ENCODE measurements around the gene BHLHE40.
"Not testable (repeated sequence)": the region's sequence is repeated elsewhere in the genome, so short reads cannot be mapped to it uniquely, and the experiment has no call there.

Gene BHLHE40

DNA sequence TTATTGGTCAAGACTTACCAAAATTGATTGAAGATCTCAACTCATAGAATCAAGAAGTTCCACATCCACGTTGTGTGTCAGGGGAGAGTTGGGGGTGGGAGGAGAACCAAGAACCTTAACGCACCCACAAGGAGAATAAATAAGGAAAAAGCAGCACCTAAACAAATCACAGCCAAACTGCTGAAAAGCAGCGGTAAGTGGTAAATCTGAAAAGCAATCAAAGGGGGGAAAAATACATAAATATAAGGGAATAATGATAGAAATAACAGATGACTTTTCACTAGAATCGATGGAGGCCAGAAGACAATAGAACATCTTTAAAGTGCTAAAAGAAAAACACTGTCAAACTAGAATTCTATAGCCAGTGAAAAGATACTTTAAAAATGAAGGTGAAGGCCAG, 20.1 kb upstream of the BHLHE40 start:
- in situ Hi-C loops (cut with HindIII; ENCODE audit: low sequenced_read_pairs), result no loop called here

GRCh38 chr3:4961865-4962264, 17.4 kb upstream of the BHLHE40 start:
- in situ Hi-C loops (cut with HindIII; ENCODE audit: low sequenced_read_pairs), result not testable (repeated sequence)

GRCh38 chr3:4963669-4964570, 15.3 kb upstream of the BHLHE40 start:
- in situ Hi-C loops (cut with HindIII; ENCODE audit: low sequenced_read_pairs), result no loop called here

- in situ Hi-C loops (cut with HindIII; ENCODE audit: low sequenced_read_pairs), result not testable (repeated sequence)
Measured at GRCh38 chr3:4966006-4966405, 13.2 kb upstream of the BHLHE40 start.

DNA sequence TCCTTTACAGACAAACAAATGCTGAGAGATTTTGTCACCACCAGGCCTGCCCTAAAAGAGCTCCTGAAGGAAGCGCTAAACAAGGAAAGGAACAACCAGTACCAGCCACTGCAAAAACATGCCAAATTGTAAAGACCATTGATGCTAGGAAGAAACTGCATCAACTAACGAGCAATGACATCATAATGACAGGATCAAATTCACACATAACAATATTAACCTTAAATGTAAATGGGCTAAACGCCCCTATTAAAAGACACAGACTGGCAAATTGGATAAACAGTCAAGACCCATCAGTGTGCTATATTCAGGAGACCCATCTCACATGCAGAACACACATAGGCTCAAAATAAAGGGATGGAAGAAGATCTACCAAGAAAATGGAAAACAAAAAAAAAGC, 11.6 kb upstream of the BHLHE40 start:
- in situ Hi-C loops (cut with HindIII; ENCODE audit: low sequenced_read_pairs), result not testable (repeated sequence)

- in situ Hi-C loops (cut with HindIII; ENCODE audit: low sequenced_read_pairs), result not testable (repeated sequence)
Measured at GRCh38 chr3:4971437-4971836, 7.8 kb upstream of the BHLHE40 start.

- in situ Hi-C loops (cut with HindIII; ENCODE audit: low sequenced_read_pairs), result no loop called here
Measured at GRCh38 chr3:4971838-4972237, 7.4 kb upstream of the BHLHE40 start.

DNA sequence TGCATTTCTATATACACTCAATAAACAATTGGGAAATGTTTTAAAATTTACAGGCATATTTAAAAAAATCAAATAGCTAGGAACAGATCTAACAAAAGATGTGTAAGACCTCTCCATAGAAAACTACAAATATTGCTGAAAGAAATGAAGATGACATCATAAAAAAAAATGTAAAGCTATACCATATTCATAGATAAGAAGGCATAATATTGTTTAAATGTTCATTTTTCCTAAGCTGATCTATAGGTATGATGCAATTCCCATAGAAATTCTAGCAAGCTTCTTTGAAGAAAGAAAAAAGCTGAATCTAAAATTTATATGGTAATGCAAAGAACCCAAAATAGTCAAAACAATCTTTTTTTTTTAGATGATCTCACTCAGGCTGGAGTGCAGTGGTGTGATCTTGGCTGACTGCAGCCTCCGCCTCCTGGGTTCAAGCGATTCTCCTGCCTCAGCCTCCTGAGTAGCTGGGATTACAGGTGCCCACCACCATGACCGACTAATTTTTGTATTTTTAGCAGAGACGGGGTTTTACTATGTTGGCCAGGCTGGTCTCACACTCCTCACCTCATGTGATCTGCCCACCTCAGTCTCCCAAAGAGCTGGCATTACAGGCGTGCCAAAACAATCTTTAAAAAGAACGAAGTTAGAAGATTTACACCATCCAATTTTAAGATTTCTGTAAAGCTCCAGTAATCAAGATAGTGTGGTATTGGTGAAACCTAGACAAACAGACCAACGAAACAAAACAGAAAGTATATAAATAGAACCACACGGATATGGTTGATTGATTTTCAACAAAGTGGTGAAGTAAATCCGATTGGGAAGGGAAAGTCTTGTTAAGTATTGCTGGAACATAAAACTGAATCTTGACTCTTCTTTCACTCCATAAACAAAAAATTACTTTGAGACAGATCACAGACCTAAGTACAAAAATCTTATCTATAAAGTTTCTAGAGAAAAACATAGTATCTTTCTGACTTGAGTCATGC, 6.3 kb upstream of the BHLHE40 start:
- in situ Hi-C loops (cut with HindIII; ENCODE audit: low sequenced_read_pairs), result no loop called here

DNA sequence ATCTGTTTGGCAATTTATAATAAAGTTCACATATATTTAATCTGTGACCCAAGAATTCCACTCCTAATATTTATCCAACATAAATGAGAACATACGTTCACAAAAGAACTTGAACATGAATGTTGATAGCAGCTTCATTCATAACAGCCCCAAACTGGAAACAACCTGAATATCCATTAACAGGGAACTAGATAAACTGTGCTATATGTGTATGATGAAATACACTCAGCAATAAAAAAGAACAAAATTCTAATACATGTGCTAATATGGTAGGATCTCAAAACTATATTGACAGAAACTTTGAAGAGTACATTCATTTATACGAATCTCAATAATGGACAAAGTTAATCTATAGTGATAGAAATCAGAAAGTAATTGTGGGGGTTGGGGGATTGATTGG, 5.1 kb upstream of the BHLHE40 start:
- in situ Hi-C loops (cut with HindIII; ENCODE audit: low sequenced_read_pairs), result no loop called here

- in situ Hi-C loops (cut with HindIII; ENCODE audit: low sequenced_read_pairs), result no loop called here
Measured at GRCh38 chr3:4976109-4976508, 3.1 kb upstream of the BHLHE40 start.

DNA sequence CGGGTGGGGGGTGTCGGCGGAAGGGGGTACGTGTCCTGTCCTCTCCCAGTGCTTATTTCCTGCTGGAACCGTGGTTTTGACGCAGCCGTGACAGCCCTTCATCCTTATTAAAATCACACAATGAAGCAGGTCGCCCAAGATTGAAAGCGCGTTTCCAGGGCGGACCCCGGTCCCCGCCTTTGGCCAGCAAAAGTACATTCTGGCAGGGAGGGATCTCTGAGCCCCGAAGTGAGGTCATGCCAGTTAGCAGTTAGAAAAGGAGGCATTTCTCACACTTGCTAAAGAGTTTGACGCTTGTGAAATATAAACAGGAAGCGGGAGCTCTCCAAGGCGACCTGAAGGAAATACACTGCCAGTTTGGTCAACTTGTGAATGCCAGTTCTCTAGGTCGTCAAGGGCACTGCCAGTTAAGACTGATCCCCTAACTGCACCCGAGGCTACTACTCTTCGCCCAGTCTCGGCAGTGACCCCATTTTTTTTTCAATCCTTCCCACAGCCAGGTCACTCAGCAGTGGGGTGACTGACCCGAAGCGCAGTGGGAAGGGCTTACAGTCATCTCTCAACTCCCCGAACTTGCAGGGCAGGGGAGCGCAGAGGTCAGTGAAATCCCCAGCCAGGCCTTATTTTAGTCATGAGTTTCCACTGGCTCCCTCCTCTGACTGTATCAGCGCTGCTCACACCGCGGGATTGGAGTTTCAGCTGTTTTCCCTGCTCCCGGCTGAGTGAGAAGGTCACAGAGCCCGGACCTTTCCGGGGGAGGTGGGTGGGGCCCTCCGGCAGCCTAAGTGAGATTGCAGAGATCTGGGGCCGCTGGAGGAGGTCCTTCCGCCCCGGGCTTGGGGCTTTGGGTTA, 2.0 kb upstream of the BHLHE40 start:
- in situ Hi-C loops (cut with HindIII; ENCODE audit: low sequenced_read_pairs), result no loop called here

GRCh38 chr3:4977853-4978203, 1.4 kb upstream of the BHLHE40 start:
- in situ Hi-C loops (cut with HindIII; ENCODE audit: low sequenced_read_pairs), result no loop called here

- in situ Hi-C loops (cut with HindIII; ENCODE audit: low sequenced_read_pairs), result no loop called here
Measured at GRCh38 chr3:4978204-4978965, 852 bp upstream of the BHLHE40 start.

GRCh38 chr3:4978966-4979427, 240 bp upstream of the BHLHE40 start:
- in situ Hi-C loops (cut with HindIII; ENCODE audit: low sequenced_read_pairs), result no loop called here

DNA sequence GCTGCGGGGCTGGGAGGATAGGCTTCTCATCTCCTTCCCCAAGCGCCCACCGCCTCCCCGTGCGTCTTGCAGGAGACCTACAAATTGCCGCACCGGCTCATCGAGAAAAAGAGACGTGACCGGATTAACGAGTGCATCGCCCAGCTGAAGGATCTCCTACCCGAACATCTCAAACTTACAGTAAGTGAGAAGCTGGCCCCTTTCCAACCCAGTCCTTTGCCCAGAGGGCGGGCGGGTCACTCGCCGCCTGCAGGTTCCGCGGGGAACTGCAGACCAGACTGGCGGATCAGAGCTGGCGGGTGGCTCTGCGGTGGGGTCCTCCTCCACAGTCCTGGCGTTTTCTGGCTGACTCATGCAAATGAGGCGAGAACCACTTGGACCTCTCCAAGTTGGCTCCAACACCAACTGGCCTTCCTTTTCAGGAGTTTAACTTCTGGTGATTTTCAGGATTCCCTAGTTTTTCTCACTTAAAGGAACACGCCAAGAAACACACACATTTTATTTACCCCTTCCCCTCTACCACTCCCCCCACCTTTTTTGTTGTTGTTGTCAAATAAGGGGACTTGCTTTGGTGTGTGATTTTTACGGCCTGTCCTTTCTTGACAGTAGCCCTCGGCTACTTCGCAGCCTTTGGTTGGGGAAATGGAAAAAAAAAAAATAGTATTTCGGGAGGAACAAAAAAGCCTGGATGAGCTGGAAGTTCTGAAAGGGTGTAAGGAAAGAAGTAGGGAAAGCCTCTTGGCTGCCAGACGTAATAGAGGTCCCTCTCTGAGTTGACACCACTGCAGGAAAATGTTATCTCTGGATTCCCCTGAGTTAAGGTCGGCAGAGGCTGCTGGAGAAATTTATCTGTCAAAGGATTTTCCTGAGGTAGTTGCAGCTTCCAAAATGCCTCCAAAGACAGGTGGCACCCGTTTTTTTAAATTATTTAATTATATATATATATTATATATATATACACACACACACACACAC, 1.3 kb downstream of the BHLHE40 start:
- in situ Hi-C loops (cut with HindIII; ENCODE audit: low sequenced_read_pairs), result no loop called here

GRCh38 chr3:4981294-4981664, 2.0 kb downstream of the BHLHE40 start:
- in situ Hi-C loops (cut with HindIII; ENCODE audit: low sequenced_read_pairs), result no loop called here

DNA sequence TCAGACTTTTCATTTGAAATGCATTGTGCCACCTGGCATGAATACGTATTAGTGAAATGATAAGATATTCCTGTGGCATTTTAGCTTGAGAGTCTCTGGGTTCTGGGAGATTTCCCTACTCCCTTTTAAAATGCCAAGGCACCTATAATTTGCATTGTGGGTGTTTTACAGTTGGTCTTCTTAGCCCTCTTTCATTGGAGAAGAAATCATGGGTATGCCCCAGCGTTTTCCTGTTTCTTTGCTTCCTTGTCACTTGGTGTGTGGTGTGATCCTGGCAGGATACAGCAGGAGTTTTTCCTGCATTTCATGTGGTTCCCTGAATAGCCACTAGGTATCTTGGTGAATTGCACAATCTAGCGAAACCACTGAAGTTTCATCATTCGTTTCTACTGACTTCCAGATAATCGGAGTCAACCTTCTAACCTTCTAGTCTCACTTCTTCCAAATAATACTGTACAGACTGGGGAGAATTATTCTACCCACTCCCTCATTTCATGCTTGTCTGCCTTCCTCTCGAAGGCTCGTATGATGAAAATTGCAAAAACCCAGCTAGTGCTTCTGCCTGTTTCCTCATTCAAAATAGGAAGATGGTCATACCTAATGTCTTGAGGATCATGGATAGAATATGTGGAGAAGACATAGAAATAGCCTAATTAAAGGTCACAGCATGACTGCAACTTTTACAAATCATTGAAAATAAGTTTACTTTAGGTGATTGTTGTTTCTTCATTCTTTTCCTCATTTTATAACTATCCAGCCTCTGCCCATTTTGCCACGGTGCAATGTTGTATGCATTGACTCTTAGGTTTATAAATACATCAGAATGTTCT, 2.6 kb downstream of the BHLHE40 start:
- in situ Hi-C loops (cut with HindIII; ENCODE audit: low sequenced_read_pairs), result no loop called here

Measured in DLD1 (cell line).